SK-N-SH (cell line): ENCODE measurements around the gene RPS27L. TPM values are rescaled to one million over a fixed set of nuclear protein-coding genes. Genes with fewer than 3 reads are reported as not detected.

Source experiments
- CTCF ChIA-PET: fragments of 300-600, 350-600 bp; formaldehyde crosslinking; extraction: SDS; loops from one replicate; lab custom pipeline; 2021; lab: Yijun Ruan, JAX
- POLR2A ChIA-PET: fragments of 350-600 bp; sonication (Branson Sonifier 250); formaldehyde crosslinking; extraction: SDS; loops from one replicate; lab custom pipeline; 2020; ENCODE audit warnings: antibody characterized with exemption, inconsistent platforms; lab: Yijun Ruan, JAX
- DNase-seq: peaks from one replicate; pipeline ENCODE4 v3.0.0; 2012
- H2AFZ ChIP-seq: fragments of 200-600 bp; sonication (generic); 2 replicates; pipeline ENCODE4 v1.8.1; 2016; ENCODE audit warnings: antibody characterized with exemption, mild to moderate bottlenecking, low read depth
- H3F3A ChIP-seq: fragments of 200-600 bp; sonication (generic); replicated peaks from 2 replicates; pipeline ENCODE3; 2016; ENCODE audit warnings: antibody characterized with exemption, mild to moderate bottlenecking; ENCODE audit not compliant: insufficient read depth
- H3K27ac ChIP-seq, 2 experiments: fragments of 200-500 bp in 1 of 2; fragments of 200-600 bp in 1 of 2; sonication (Bioruptor generic) in 1 of 2; sonication (generic), shearing (Covaris generic) in 1 of 2; 2 replicates each; pipeline versions ENCODE4 v1.5.1 to v1.6.1; 2014 to 2016; ENCODE audit warnings: low read depth in 2 of 2, inconsistent platforms in 1 of 2, low read length in 1 of 2, mild to moderate bottlenecking in 1 of 2, mixed read lengths in 1 of 2
- H3K27me3 ChIP-seq: fragments of 200-600 bp; sonication (generic), shearing (Covaris generic); 2 replicates; pipeline ENCODE4 v1.6.1; 2016; ENCODE audit warnings: mixed run types; ENCODE audit not compliant: insufficient read depth
- H3K36me3 ChIP-seq, 2 experiments: fragments of 200-500 bp in 1 of 2; fragments of 200-600 bp in 1 of 2; sonication (Bioruptor generic) in 1 of 2; sonication (generic) in 1 of 2; replicated peaks in 1 of 2; 2 replicates each; pipeline versions ENCODE3 to v1.5.1; 2014 to 2016; ENCODE audit warnings: low read length in 1 of 2, mild to moderate bottlenecking in 1 of 2; ENCODE audit not compliant: insufficient read depth in 2 of 2, control insufficient read depth in 1 of 2
- H3K4me1 ChIP-seq, 2 experiments: fragments of 200-500 bp in 1 of 2; fragments of 200-600 bp in 1 of 2; sonication (Bioruptor generic) in 1 of 2; sonication (generic), shearing (Covaris generic) in 1 of 2; 2 replicates each; pipeline versions ENCODE4 v1.5.1 to v1.6.1; 2014 to 2016; ENCODE audit warnings: low read depth in 1 of 2, low read length in 1 of 2, mixed run types in 1 of 2; ENCODE audit not compliant: insufficient read depth in 2 of 2, control insufficient read depth in 1 of 2
- H3K4me2 ChIP-seq: fragments of 200-600 bp; sonication (generic), shearing (Covaris generic); 2 replicates; pipeline ENCODE4 v1.6.1; 2017; ENCODE audit warnings: mixed run types
- H3K4me3 ChIP-seq, 2 experiments: fragments of 200-500 bp in 1 of 2; fragments of 200-600 bp in 1 of 2; sonication (Bioruptor generic) in 1 of 2; sonication (generic), shearing (Covaris generic) in 1 of 2; 2 replicates each; pipeline versions ENCODE4 v1.5.1 to v1.8.1; 2014 to 2016; ENCODE audit warnings: low read depth in 2 of 2, inconsistent platforms in 1 of 2, low read length in 1 of 2, mild to moderate bottlenecking in 1 of 2, mixed read lengths in 1 of 2, moderate library complexity in 1 of 2
- H3K79me2 ChIP-seq: fragments of 200-600 bp; sonication (generic); 2 replicates; pipeline ENCODE4 v1.8.1; 2017; ENCODE audit warnings: mild to moderate bottlenecking; ENCODE audit not compliant: insufficient read depth
- H3K9ac ChIP-seq: fragments of 200-600 bp; sonication (generic); 2 replicates; pipeline ENCODE4 v1.6.1; 2017; ENCODE audit warnings: mixed run types
- H3K9me2 ChIP-seq: fragments of 200-600 bp; sonication (generic); 2 replicates; pipeline ENCODE4 v1.6.1; 2017; ENCODE audit warnings: mixed run types
- H3K9me3 ChIP-seq: fragments of 200-600 bp; sonication (generic); 2 replicates; pipeline ENCODE4 v1.6.1; 2017; ENCODE audit warnings: mixed run types, mild to moderate bottlenecking, moderate library complexity
- H4K20me1 ChIP-seq: fragments of 200-600 bp; sonication (generic); 2 replicates; pipeline ENCODE4 v1.6.1; 2017; ENCODE audit warnings: mild to moderate bottlenecking, mixed run types; ENCODE audit not compliant: insufficient read depth
- CHD2 ChIP-seq: fragments of 150-350 bp; IDR thresholded peaks from 2 replicates; pipeline ENCODE4 v1.6.1; 2018; ENCODE audit warnings: low read length; ENCODE audit not compliant: partially characterized antibody
- EP300 ChIP-seq, 2 experiments: IDR thresholded peaks; 2 replicates each; pipeline versions ENCODE4 v1.4.0 to v1.6.1; 2012; ENCODE audit warnings: borderline replicate concordance in 1 of 2, low read depth in 1 of 2, low read length in 1 of 2
- GABPA ChIP-seq: IDR thresholded peaks from 2 replicates; pipeline ENCODE4 v1.4.0; 2012; ENCODE audit warnings: low read depth, mild to moderate bottlenecking
- MEF2A ChIP-seq: IDR thresholded peaks from 2 replicates; pipeline ENCODE4 v1.4.0; 2012; ENCODE audit warnings: low read depth, borderline replicate concordance
- MXI1 ChIP-seq: IDR thresholded peaks from 2 replicates; pipeline ENCODE4 v1.6.1; 2012; ENCODE audit warnings: mild to moderate bottlenecking, low read depth, low read length, improper control_type of control experiment
- NFIC ChIP-seq: IDR thresholded peaks from 2 replicates; pipeline ENCODE4 v1.4.0; 2012; ENCODE audit warnings: borderline replicate concordance
- NRF1 ChIP-seq: IDR thresholded peaks from 2 replicates; pipeline ENCODE4 v1.6.1; 2012; ENCODE audit warnings: low read depth, mild to moderate bottlenecking, low read length
- POLR2AphosphoS5 ChIP-seq: IDR thresholded peaks from 2 replicates; pipeline ENCODE4 v1.6.1; 2012; ENCODE audit warnings: low read depth, low read length
- RAD21 ChIP-seq: IDR thresholded peaks from 2 replicates; pipeline ENCODE4 v1.6.1; 2012; ENCODE audit warnings: mild to moderate bottlenecking, low read length
- RCOR1 ChIP-seq: fragments of 150-350 bp; IDR thresholded peaks from 2 replicates; pipeline ENCODE4 v1.6.1; 2017; ENCODE audit warnings: antibody characterized with exemption, low read length
- RFX5 ChIP-seq: IDR thresholded peaks from 2 replicates; pipeline ENCODE4 v1.6.1; 2012; ENCODE audit warnings: mild to moderate bottlenecking, improper control_type of control experiment, low read length
- RXRA ChIP-seq: IDR thresholded peaks from 2 replicates; pipeline ENCODE4 v1.4.0; 2012; ENCODE audit warnings: low read depth, mild to moderate bottlenecking, borderline replicate concordance
- SIN3A ChIP-seq: IDR thresholded peaks from 2 replicates; pipeline ENCODE4 v1.6.1; 2012; ENCODE audit warnings: low read depth, mild to moderate bottlenecking, low read length, moderate library complexity, borderline replicate concordance
- TAF1 ChIP-seq: IDR thresholded peaks from 2 replicates; pipeline ENCODE4 v1.6.1; 2012; ENCODE audit warnings: low read depth, mild to moderate bottlenecking, low read length, moderate library complexity, borderline replicate concordance
- YY1 ChIP-seq: IDR thresholded peaks from 2 replicates; pipeline ENCODE4 v1.4.0; 2012; ENCODE audit warnings: low read depth, mild to moderate bottlenecking
- WGBS: methylation state at CpG from one replicate; pipeline ENCODE4 v1.1.6; 2017; ENCODE audit warnings: low lambda C conversion rate; 5-methylcytosine and 5-hydroxymethylcytosine counted together
- polyA plus RNA-seq, 3 experiments: library from polyadenylated mRNA; depleted of rRNA; stranded (reverse); fragments of >200 nt; gene quantifications; 2 replicates each; pipeline ENCODE4 v1.2.3, GENCODE V29; 2012
- TF ChIP-seq, protein P1 (sequence below): fragments of 200-600 bp; sonication (generic); IDR thresholded peaks from 2 replicates; pipeline ENCODE4 v1.6.1; 2017; ENCODE audit warnings: antibody characterized with exemption, mild to moderate bottlenecking, moderate library complexity
- TF ChIP-seq, protein P2 (sequence below): IDR thresholded peaks from 2 replicates; pipeline ENCODE4 v1.4.0; 2012; ENCODE audit warnings: low read depth, borderline replicate concordance
- TF ChIP-seq, protein P3 (sequence below): fragments of 150-350 bp; IDR thresholded peaks from 2 replicates; pipeline ENCODE4 v1.6.1; 2016; ENCODE audit warnings: mild to moderate bottlenecking, low read depth, low read length

Gene RPS27L
- polyA plus RNA-seq, 1 of the 3 experiments (the other 2 are of a cell fraction) = 319 TPM

DNA sequence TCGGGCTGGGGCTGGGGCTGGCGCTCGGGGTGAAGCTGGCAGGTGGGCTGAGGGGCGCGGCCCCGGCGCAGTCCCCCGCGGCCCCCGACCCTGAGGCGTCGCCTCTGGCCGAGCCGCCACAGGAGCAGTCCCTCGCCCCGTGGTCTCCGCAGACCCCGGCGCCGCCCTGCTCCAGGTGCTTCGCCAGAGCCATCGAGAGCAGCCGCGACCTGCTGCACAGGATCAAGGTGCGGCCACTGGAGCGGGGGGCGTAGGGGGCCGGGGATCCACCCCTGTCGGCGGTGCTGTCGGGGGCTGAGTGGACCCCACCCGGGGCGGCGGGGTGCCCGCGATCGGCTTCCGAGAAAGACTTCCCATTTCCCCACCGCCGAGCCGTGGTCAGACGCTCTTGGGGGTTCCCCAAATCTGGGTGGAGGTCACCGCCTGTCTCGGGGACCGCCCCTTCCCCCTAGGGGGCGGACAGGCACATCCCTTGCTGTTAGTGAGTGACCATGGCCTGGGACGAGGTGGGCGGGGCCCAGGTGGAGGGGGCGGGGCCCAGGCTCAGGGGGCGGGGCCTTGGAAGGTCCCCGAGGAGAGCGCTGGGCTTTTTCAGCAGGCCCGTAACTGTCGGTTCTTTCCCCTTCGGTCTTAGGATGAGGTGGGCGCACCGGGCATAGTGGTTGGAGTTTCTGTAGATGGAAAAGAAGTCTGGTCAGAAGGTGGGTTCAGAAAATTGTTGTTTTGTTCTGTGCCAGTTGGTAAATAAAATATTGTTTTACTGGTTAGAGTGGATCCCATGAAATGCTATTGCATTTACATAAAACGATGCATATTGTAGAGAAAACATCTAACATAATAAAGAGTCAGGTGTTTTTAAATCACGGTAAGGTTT is 35.0 kb downstream of the RPS27L start:
- peak overlapping the region; percentile 74 to 76 for H3K27ac ChIP-seq
- H3K9me2 ChIP-seq = no peaks in the 10 kb centered on the region
- ChIA-PET CTCF (interaction anchor here (0.8 kb wide), 1 partner anchor 380 kb away, joined by 3 read pairs; no protein-coding TSS in a partner anchor), POLR2A (interaction anchor here (1.0 kb wide), 1 partner anchor 35 kb away, joined by 3 read pairs; the partner anchor contains the start of gene RPS27L)
- peak overlapping the region; percentile 93 for H2AFZ ChIP-seq
- no peaks in the 10 kb centered on the region for H4K20me1 ChIP-seq
- peak; percentile 95 for DNase-seq
- H3K9me3 ChIP-seq = no peaks in the 10 kb centered on the region
- peaks cover 16% of the 10 kb centered on the region for H3F3A ChIP-seq
- H3K79me2 ChIP-seq = peaks cover 30% of the 10 kb centered on the region
- TF ChIP-seq EP300 (IDR thresholded peaks at IDR 0.05; ENCODE audit: borderline replicate concordance in 1 of 2, low read depth in 1 of 2, low read length in 1 of 2) = no peak
- TF ChIP-seq, protein P1, sequence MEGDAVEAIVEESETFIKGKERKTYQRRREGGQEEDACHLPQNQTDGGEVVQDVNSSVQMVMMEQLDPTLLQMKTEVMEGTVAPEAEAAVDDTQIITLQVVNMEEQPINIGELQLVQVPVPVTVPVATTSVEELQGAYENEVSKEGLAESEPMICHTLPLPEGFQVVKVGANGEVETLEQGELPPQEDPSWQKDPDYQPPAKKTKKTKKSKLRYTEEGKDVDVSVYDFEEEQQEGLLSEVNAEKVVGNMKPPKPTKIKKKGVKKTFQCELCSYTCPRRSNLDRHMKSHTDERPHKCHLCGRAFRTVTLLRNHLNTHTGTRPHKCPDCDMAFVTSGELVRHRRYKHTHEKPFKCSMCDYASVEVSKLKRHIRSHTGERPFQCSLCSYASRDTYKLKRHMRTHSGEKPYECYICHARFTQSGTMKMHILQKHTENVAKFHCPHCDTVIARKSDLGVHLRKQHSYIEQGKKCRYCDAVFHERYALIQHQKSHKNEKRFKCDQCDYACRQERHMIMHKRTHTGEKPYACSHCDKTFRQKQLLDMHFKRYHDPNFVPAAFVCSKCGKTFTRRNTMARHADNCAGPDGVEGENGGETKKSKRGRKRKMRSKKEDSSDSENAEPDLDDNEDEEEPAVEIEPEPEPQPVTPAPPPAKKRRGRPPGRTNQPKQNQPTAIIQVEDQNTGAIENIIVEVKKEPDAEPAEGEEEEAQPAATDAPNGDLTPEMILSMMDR = peak; percentile 37; the same call in 1 of the 2 replicates
- no peak for TF ChIP-seq CHD2
- peak; percentile 8; the same call in 1 of the 2 replicates for TF ChIP-seq MXI1
- TF ChIP-seq, protein P2, sequence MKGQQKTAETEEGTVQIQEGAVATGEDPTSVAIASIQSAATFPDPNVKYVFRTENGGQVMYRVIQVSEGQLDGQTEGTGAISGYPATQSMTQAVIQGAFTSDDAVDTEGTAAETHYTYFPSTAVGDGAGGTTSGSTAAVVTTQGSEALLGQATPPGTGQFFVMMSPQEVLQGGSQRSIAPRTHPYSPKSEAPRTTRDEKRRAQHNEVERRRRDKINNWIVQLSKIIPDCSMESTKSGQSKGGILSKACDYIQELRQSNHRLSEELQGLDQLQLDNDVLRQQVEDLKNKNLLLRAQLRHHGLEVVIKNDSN = no peak
- H3K36me3 ChIP-seq = peaks cover 3 to 22% of the 10 kb centered on the region in 2 experiments
- H3K9ac ChIP-seq = peak overlapping the region; percentile 77
- H3K4me3 ChIP-seq = peak overlapping the region; percentile 86 to 93
- no peaks in the 10 kb centered on the region for H3K27me3 ChIP-seq
- peak overlapping the region; percentile 88 for H3K4me2 ChIP-seq
- WGBS = 2% methylated on average over 13 of the region's 59 CpGs
- peaks cover 0 to 3% of the 10 kb centered on the region in 2 experiments; a peak in 2 of 4 replicates for H3K4me1 ChIP-seq

DNA sequence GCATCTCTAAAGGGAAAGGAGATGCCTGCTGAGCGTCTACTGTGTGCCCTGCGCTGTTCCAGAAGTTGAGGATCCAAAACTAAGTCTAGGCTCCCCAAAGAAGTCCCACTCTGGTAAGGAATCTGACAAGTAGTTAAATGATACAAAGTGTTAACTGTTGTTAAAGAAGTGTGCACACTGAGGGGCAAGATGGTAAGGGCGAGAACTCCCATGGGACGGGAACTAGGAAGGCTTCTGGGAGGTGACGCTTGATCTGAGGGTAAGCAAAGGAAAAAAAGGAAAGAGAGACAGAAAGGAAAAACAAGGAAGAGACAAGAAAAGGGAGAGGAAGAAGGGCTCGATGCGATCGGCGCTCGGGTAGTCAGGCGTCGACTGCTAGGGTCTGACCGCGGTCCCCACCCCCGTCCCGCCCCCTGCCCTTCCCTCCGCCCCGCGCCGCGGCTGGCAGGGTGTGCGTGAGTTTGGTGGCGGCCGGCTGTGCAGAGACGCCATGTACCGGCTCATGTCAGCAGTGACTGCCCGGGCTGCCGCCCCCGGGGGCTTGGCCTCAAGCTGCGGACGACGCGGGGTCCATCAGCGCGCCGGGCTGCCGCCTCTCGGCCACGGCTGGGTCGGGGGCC is 35.8 kb downstream of the RPS27L start, which contains the start of gene LACTB:
LACTB (plus strand) TSS at position 480 of the 620 bp plus-strand sequence; CDS start at position 491, 11 bp downstream.
- Histone ChIP-seq H3K27me3 (no peaks in the 10 kb centered on the region), H3K4me3 (peak within 1 kb of the TSS; percentile 86 to 93), H3K4me2 (peak within 1 kb of the TSS; percentile 88), H2AFZ (peak within 1 kb of the TSS; percentile 99), H3K36me3 (peaks cover 0 to 16% of the 10 kb centered on the region in 2 experiments), H3K4me1 (peaks cover 0 to 3% of the 10 kb centered on the region in 2 experiments; a peak in 2 of 4 replicates), H3K9me2 (no peaks in the 10 kb centered on the region), H3K9ac (peak within 1 kb of the TSS; percentile 77), H3K79me2 (peaks cover 30% of the 10 kb centered on the region), H3K27ac (peak within 1 kb of the TSS; percentile 74 to 79), H4K20me1 (no peaks in the 10 kb centered on the region), H3K9me3 (no peaks in the 10 kb centered on the region), H3F3A (peaks cover 15% of the 10 kb centered on the region)
- ChIA-PET CTCF (interaction anchor here (0.8 kb wide), 1 partner anchor 380 kb away, joined by 3 read pairs; no protein-coding TSS in a partner anchor), POLR2A (interaction anchor here (1.0 kb wide), 1 partner anchor 36 kb away, joined by 3 read pairs; the partner anchor contains the start of gene RPS27L)
- peak; percentile 92 for DNase-seq
- 7% methylated on average over 26 of the region's 40 CpGs for WGBS
- TF ChIP-seq, protein P3, sequence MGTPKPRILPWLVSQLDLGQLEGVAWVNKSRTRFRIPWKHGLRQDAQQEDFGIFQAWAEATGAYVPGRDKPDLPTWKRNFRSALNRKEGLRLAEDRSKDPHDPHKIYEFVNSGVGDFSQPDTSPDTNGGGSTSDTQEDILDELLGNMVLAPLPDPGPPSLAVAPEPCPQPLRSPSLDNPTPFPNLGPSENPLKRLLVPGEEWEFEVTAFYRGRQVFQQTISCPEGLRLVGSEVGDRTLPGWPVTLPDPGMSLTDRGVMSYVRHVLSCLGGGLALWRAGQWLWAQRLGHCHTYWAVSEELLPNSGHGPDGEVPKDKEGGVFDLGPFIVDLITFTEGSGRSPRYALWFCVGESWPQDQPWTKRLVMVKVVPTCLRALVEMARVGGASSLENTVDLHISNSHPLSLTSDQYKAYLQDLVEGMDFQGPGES = no peak
- TF ChIP-seq NFIC (no peak), TAF1 (peak; percentile 52), GABPA (no peak), RCOR1 (no peak), CHD2 (peak; percentile 30), MXI1 (peak; percentile 84), MEF2A (no peak), YY1 (peak; percentile 68), SIN3A (peak; percentile 80; the same call in 1 of the 2 replicates), RFX5 (no peak), NRF1 (no peak), RAD21 (no peak), POLR2AphosphoS5 (0 out of 2 replicates have a peak, but pooled peaks have one; percentile 52), RXRA (no peak)
- TF ChIP-seq, protein P2 = no peak
